GM18951 (cell line): ENCODE results near the gene TFDP1.
"Not testable (repeated sequence)": the region's sequence is repeated elsewhere in the genome, so short reads cannot be mapped to it uniquely, and the experiment has no call there.

Source experiments
- POLR2A ChIP-seq: IDR thresholded peaks from 4 replicates; pipeline ENCODE4 v1.6.1; 2011; ENCODE audit warnings: mild to moderate bottlenecking; ENCODE audit not compliant: insufficient read length, insufficient read depth; ENCODE audit errors: extremely low read depth
- in situ Hi-C: fragments of 300-500 bp; cut with MboI; formaldehyde crosslinking; loops from one replicate; pipeline ENCODE4 v1.12.0; 2022; ENCODE audit warnings: low sequenced_read_pairs, mixed read lengths, inconsistent platforms; ENCODE audit not compliant: unreplicated experiment

The TFDP1 gene

DNA sequence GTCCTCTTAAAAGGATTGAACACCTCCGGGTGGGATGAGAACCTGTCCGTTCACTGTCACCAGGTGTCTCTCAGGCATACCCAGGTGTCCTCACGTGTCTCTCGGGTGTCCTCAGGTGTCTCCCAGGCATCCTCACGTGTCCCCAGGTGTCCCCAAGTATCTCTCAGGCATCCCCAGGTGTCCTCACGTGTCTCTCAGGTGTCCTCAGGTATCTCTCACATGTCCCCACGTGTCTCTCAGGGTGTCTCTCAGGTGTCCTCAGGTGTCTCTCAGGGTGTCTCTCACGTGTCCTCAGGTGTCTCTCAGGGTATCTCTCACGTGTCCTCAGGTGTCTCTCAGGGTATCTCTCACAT lies 39.7 kb downstream of the TFDP1 start:
- TF ChIP-seq POLR2A: no peak
- in situ Hi-C loops: no loop called here

DNA sequence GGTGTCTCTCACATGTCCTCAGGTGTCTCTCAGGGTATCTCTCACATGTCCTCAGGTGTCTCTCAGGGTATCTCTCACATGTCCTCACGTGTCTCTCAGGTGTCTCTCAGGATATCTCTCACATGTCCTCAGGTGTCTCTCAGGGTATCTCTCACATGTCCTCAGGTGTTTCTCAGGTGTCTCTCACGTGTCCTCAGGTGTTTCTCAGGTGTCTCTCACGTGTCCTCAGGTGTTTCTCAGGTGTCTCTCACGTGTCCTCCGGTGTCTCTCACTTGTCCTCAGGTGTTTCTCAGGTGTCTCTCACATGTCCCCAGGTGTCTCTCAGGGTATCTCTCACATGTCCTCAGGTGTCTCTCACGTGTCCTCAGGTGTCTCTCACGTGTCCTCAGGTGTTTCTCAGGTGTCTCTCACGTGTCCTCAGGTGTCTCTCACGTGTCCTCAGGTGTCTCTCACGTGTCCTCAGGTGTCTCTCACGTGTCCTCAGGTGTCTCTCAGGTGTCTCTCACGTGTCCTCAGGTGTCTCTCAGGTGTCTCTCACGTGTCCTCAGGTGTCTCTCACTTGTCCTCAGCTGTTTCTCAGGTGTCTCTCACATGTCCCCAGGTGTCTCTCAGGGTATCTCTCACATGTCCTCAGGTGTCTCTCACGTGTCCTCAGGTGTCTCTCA lies 40.2 kb downstream of the TFDP1 start:
- in situ Hi-C loops: not testable (repeated sequence)

DNA sequence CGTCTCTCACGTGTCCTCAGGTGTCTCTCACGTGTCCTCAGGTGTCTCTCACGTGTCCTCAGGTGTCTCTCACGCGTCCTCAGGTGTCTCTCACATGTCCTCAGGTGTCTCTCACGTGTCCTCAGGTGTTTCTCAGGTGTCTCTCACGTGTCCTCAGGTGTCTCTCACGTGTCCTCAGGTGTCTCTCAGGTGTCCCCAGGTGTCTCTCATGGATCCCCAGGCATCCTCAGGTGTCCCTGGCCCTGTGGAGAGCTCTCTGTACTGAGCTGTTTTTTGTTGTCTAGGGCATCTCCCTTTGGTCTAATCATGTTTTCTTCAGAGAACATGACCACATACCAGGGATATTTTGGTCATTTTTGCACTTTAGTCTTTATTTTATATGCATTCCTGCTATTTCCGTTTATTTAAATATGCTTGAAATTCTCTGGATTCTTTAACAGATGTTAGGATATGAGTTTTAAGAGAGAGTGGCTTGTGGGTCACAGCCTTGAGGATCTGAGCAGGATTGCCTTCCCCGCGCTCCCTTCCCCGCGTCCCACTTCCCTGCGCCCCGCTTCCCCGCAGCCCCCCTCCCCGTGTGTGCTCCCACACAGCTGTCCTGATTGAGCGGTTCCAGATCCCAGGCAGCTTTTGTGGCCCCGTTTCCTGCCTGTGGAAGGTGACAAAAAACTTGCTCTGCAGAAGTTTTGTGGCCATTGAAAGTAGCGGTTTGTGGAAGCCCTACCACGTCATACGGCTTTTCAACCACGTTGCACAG lies 41.6 kb downstream of the TFDP1 start:
- in situ Hi-C loops: no loop called here
- no peak for TF ChIP-seq POLR2A

GRCh38 chr13:113627136-113627535 lies 42.6 kb downstream of the TFDP1 start:
- in situ Hi-C loops: no loop called here
- no peak for TF ChIP-seq POLR2A

DNA sequence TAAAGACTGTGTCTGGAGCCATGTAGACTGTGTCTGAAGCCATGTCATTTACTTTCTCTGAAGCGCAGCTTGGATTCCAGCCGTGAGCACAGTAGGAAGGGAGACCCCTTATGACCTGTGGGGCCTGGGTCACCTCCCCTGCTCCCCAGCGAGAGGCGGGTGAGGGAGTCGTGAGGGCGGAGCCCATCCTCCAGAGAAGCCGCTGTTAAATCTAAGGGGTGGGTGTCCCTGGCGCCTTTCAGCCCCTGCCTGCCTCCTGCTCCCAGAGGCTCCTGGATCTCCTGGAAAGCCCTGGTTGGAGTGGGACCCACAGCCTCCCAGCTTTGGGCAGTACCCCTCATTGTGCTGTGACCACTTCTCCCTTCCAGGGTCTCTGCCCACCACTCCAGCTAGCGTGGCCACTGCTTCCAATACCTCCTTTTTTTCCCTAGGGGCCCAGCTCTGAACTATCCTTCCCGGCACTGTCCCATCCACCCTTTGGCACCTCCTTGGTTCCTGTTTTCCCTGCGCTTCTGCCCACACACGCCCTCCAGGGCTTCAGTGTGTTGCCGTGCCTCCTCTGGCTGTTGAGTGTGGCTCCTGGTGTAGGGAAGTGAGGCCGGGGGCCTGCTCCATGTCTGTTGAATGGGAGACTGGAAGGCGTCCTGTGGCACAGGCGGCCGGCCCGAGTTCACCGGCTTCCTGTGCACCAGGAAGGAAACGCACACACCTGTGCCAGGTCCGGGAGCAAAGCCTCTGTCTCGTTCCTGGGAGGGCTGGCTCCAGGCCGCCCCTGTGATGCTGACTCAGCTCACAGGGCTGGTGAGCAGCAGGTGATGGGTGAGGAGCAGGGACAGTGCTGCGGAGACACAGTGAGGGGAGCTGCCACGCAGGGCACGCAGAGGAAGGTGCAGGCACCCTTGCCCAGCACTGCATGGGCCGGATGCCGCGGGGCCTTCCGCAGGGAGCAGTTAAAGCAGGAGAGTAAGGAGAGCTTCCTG lies 44.0 kb downstream of the TFDP1 start:
- no peak for TF ChIP-seq POLR2A

GRCh38 chr13:113629866-113630265 lies 45.3 kb downstream of the TFDP1 start:
- no peak for TF ChIP-seq POLR2A
- in situ Hi-C loops: no loop called here

More for the DNA sequence above, 44.0 kb downstream of the TFDP1 start:
- in situ Hi-C loops: no loop called here

- in situ Hi-C loops: no loop called here
- no peak for TF ChIP-seq POLR2A
Observed at GRCh38 chr13:113630296-113630695, 45.7 kb downstream of the TFDP1 start.

DNA sequence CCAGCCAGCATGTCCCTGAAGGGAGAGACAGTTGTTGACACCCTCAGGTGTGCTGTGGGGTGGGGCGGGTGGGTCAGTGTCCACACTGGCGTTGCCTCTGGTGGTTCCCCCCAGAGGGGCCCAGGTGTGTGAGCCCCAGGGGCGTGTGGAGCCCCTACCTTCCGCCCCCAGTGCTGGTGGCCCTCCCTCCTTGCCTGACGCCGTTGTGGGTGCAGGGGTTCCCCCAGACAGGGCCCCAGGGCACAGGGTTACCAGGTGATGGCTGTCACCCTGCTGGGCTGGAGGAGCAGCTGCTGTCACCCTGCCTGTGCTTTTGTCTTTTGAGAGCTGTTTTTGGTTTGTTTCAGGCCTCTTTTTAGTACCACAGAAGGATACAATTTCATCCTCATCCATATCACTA lies 46.3 kb downstream of the TFDP1 start:
- in situ Hi-C loops: no loop called here

GRCh38 chr13:113631341-113632095 lies 47.0 kb downstream of the TFDP1 start:
- TF ChIP-seq POLR2A: no peak
- in situ Hi-C loops: no loop called here

More for the DNA sequence above, 46.3 kb downstream of the TFDP1 start:
- TF ChIP-seq POLR2A: no peak

- in situ Hi-C loops: no loop called here
- no peak for TF ChIP-seq POLR2A
Observed at GRCh38 chr13:113632706-113633484, 48.3 kb downstream of the TFDP1 start.

DNA sequence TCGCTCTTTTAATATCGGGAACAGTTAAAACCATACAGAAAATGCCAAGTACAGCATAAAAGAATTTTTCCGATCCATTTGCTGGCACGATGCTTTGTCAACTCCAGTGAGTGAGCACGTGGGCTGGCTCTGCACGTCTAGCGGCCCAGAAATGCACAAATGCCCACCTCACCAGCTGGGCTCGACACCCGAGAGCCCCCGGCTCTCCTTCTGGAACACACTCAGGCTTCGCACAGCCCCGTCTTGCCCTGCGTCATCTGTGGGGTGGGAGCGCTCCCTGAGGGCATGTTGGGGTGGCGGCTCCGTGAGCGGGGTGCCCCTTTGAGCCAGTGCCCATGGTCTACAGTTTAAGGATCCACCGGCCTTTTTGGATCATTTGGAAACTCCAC lies 48.9 kb downstream of the TFDP1 start:
- in situ Hi-C loops: no loop called here
- TF ChIP-seq POLR2A: no peak
